ENCODE results near the gene FAM222B. TPM values are rescaled to one million over a fixed set of nuclear protein-coding genes. Genes with fewer than 3 reads are reported as not detected.
A peak's percentile ranks its signal among the peaks of the same experiment; 100 is the strongest.

FAM222B gene
- polyA plus RNA-seq, 2 of the 4 experiments (the other 2 are of a cell fraction): 10.7 to 15.6 TPM

DNA sequence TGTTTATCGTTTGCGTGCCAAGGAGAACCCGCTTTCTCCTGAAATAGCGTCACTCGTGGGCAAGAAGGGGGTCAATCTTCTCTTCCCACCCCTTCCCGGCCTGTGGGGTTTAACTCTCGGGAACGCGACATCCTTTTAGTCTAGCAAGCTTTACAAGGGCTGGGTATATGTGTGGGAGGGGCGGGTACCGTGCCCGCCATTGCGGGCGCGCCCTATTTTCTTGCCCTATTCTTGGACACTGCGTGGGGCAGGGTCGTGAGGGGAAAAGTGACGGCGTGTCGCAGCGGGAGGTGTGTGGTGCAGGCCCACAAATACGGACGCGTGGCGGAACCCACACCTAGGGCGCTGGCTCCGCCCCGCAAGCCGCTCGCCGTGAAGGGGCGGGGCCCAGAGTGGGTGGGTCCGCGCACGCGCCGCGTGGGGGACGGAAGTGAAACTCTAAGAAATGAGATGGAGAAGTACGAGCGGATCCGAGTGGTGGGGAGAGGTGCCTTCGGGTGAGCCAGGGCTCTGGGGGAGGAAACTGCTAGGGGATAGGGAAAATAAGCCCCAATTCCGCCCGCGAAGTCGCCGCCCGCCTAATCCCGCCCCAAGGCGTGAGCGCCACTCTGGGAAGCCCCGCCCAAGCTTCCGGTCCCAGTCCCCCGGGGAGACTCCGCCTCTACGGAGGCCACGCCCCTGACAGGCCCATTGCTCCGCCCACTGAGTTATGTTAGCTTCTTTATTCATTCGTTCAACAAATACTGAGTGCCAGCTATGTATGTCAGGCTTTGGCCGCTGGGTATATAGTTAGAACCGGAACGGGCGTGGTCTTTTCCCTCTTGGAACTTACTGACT is 114.0 kb downstream of the FAM222B start, which contains the start of gene NEK8 (continued):
- no peak for TF ChIP-seq RAD21 (conservative IDR thresholded peaks at IDR 0.05 in 1 of 2, IDR thresholded peaks at IDR 0.05 in 1 of 2)
- TF ChIP-seq EP300 (IDR thresholded peaks at IDR 0.05): no peak
- TF ChIP-seq ZNF302 (CRISPR knock-in tag; IDR thresholded peaks at IDR 0.05): no peak
- no peak for TF ChIP-seq CHD4 (IDR thresholded peaks at IDR 0.05; ENCODE audit: borderline replicate concordance)
- no peak for TF ChIP-seq HDAC2 (IDR thresholded peaks at IDR 0.05)
- TF ChIP-seq KDM5A (IDR thresholded peaks at IDR 0.05): no peak
- no peak for TF ChIP-seq CBX2 (IDR thresholded peaks at IDR 0.05; ENCODE audit: borderline replicate concordance, low read depth)
- 0 out of 2 replicates have a peak, but pooled peaks have one; percentile 26 for TF ChIP-seq TFCP2L1 (CRISPR knock-in tag; IDR thresholded peaks at IDR 0.05)
- TF ChIP-seq SREBF2 (IDR thresholded peaks at IDR 0.05): no peak
- no peak for TF ChIP-seq NR3C1 (IDR thresholded peaks at IDR 0.05)
- TF ChIP-seq GATA3 (IDR thresholded peaks at IDR 0.05; ENCODE audit: borderline replicate concordance): 0 out of 2 replicates have a peak, but pooled peaks have one; percentile 4
- TF ChIP-seq, protein P1, sequence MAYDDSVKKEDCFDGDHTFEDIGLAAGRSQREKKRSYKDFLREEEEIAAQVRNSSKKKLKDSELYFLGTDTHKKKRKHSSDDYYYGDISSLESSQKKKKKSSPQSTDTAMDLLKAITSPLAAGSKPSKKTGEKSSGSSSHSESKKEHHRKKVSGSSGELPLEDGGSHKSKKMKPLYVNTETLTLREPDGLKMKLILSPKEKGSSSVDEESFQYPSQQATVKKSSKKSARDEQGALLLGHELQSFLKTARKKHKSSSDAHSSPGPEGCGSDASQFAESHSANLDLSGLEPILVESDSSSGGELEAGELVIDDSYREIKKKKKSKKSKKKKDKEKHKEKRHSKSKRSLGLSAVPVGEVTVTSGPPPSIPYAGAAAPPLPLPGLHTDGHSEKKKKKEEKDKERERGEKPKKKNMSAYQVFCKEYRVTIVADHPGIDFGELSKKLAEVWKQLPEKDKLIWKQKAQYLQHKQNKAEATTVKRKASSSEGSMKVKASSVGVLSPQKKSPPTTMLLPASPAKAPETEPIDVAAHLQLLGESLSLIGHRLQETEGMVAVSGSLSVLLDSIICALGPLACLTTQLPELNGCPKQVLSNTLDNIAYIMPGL (CRISPR knock-in tag; IDR thresholded peaks at IDR 0.05; ENCODE audit: borderline replicate concordance): no peak
- TF ChIP-seq POLR2A (IDR thresholded peaks at IDR 0.05; ENCODE audit: low read length): peak; percentile 77; the same call in 1 of the 2 replicates
- TF ChIP-seq, protein P2, sequence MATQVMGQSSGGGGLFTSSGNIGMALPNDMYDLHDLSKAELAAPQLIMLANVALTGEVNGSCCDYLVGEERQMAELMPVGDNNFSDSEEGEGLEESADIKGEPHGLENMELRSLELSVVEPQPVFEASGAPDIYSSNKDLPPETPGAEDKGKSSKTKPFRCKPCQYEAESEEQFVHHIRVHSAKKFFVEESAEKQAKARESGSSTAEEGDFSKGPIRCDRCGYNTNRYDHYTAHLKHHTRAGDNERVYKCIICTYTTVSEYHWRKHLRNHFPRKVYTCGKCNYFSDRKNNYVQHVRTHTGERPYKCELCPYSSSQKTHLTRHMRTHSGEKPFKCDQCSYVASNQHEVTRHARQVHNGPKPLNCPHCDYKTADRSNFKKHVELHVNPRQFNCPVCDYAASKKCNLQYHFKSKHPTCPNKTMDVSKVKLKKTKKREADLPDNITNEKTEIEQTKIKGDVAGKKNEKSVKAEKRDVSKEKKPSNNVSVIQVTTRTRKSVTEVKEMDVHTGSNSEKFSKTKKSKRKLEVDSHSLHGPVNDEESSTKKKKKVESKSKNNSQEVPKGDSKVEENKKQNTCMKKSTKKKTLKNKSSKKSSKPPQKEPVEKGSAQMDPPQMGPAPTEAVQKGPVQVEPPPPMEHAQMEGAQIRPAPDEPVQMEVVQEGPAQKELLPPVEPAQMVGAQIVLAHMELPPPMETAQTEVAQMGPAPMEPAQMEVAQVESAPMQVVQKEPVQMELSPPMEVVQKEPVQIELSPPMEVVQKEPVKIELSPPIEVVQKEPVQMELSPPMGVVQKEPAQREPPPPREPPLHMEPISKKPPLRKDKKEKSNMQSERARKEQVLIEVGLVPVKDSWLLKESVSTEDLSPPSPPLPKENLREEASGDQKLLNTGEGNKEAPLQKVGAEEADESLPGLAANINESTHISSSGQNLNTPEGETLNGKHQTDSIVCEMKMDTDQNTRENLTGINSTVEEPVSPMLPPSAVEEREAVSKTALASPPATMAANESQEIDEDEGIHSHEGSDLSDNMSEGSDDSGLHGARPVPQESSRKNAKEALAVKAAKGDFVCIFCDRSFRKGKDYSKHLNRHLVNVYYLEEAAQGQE (IDR thresholded peaks at IDR 0.05): 0 out of 2 replicates have a peak, but pooled peaks have one; percentile 30
- no peak for TF ChIP-seq TP53 (CRISPR knock-in tag; IDR thresholded peaks at IDR 0.05)
- TF ChIP-seq, protein P3, sequence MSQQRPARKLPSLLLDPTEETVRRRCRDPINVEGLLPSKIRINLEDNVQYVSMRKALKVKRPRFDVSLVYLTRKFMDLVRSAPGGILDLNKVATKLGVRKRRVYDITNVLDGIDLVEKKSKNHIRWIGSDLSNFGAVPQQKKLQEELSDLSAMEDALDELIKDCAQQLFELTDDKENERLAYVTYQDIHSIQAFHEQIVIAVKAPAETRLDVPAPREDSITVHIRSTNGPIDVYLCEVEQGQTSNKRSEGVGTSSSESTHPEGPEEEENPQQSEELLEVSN (IDR thresholded peaks at IDR 0.05; ENCODE audit: borderline replicate concordance, low read depth): peak; percentile 49; the same call in 1 of the 2 replicates
- TF ChIP-seq, protein P4, sequence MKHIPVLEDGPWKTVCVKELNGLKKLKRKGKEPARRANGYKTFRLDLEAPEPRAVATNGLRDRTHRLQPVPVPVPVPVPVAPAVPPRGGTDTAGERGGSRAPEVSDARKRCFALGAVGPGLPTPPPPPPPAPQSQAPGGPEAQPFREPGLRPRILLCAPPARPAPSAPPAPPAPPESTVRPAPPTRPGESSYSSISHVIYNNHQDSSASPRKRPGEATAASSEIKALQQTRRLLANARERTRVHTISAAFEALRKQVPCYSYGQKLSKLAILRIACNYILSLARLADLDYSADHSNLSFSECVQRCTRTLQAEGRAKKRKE (CRISPR knock-in tag; IDR thresholded peaks at IDR 0.05; ENCODE audit: low read depth): no peak
- TF ChIP-seq, protein P5, sequence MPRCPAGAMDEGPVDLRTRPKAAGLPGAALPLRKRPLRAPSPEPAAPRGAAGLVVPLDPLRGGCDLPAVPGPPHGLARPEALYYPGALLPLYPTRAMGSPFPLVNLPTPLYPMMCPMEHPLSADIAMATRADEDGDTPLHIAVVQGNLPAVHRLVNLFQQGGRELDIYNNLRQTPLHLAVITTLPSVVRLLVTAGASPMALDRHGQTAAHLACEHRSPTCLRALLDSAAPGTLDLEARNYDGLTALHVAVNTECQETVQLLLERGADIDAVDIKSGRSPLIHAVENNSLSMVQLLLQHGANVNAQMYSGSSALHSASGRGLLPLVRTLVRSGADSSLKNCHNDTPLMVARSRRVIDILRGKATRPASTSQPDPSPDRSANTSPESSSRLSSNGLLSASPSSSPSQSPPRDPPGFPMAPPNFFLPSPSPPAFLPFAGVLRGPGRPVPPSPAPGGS (IDR thresholded peaks at IDR 0.05): peak; percentile 83; the same call in 2 of the 3 replicates
- TF ChIP-seq HOXB13 (CRISPR knock-in tag; IDR thresholded peaks at IDR 0.05; ENCODE audit: low read depth): no peak
- peak; percentile 83 to 85 for TF ChIP-seq JUN (IDR thresholded peaks at IDR 0.05)
- no peak for TF ChIP-seq JUNB (IDR thresholded peaks at IDR 0.05)
- TF ChIP-seq, protein P6, sequence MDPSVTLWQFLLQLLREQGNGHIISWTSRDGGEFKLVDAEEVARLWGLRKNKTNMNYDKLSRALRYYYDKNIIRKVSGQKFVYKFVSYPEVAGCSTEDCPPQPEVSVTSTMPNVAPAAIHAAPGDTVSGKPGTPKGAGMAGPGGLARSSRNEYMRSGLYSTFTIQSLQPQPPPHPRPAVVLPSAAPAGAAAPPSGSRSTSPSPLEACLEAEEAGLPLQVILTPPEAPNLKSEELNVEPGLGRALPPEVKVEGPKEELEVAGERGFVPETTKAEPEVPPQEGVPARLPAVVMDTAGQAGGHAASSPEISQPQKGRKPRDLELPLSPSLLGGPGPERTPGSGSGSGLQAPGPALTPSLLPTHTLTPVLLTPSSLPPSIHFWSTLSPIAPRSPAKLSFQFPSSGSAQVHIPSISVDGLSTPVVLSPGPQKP (IDR thresholded peaks at IDR 0.05; ENCODE audit: low read depth, low read length): peak; percentile 51; the same call in 1 of the 2 replicates
- TF ChIP-seq, protein P7, sequence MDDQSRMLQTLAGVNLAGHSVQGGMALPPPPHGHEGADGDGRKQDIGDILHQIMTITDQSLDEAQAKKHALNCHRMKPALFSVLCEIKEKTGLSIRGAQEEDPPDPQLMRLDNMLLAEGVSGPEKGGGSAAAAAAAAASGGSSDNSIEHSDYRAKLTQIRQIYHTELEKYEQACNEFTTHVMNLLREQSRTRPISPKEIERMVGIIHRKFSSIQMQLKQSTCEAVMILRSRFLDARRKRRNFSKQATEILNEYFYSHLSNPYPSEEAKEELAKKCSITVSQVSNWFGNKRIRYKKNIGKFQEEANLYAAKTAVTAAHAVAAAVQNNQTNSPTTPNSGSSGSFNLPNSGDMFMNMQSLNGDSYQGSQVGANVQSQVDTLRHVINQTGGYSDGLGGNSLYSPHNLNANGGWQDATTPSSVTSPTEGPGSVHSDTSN (IDR thresholded peaks at IDR 0.05): no peak
- no peak for TF ChIP-seq POLR2AphosphoS2 (conservative IDR thresholded peaks at IDR 0.05; ENCODE audit: low read length)
- peak; percentile 32; the same call in 1 of the 2 replicates for TF ChIP-seq MYC (IDR thresholded peaks at IDR 0.05; ENCODE audit: borderline replicate concordance, low read length)
- no peak for TF ChIP-seq RFX5 (IDR thresholded peaks at IDR 0.05)
- no peak for TF ChIP-seq FOSL2 (IDR thresholded peaks at IDR 0.05)
- no peak for TF ChIP-seq FOSL2 (CRISPR knock-in tag; IDR thresholded peaks at IDR 0.05)
- TF ChIP-seq, protein P8, sequence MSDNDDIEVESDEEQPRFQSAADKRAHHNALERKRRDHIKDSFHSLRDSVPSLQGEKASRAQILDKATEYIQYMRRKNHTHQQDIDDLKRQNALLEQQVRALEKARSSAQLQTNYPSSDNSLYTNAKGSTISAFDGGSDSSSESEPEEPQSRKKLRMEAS (IDR thresholded peaks at IDR 0.05): peak; percentile 89

Measured in A549 (cell line).